ENCODE data around the gene ALDH1L2. TPM values are rescaled to one million over a fixed set of nuclear protein-coding genes. Genes with fewer than 3 reads are reported as not detected.

Gene ALDH1L2
- total RNA-seq = 10 to 100 TPM in 1 of 7 donors, 1 to 10 TPM in 6; 1.6 to 10.4 (median 4.1) TPM
- under 1 TPM; 0.07 to 0.26 (median 0.22) TPM for polyA plus RNA-seq
- long read RNA-seq, donor 1 = 0 reads
- long read RNA-seq, donor 2 = 0 reads

- Histone ChIP-seq H3K27me3 (replicated peaks in 1 of 7) (peaks cover 0 to 27% (median 12%) of the 10 kb centered on the region in 7 donors), H3K9me3 (peaks cover 0 to 6% (median 0%) of the 10 kb centered on the region in 8 donors), H3K4me1 (peaks cover 8 to 19% (median 13%) of the 10 kb centered on the region in 6 donors), H3K36me3 (no peaks in the 10 kb centered on the region), H3K27ac (peak within 1 kb of the TSS in 3 of 8 donors; percentile 7 to 36 (median 28)), H3K4me3 (peak within 1 kb of the TSS; percentile 8 to 71 (median 46))
- 26 to 56% (median 28%) methylated on average over 31 to 75 of the region's 75 CpGs for WGBS, 5 donors
- intact Hi-C loops (cut with DNase I; ENCODE audit: low total_unique reads) = no loop called here
- TF ChIP-seq POLR2AphosphoS5 (IDR thresholded peaks at IDR 0.05) (peak in 2 of 3 donors; percentile 39 to 60), CTCF (IDR thresholded peaks at IDR 0.05 in 8 of 11, conservative IDR thresholded peaks at IDR 0.05 in 3 of 11) (no peak)
- peak; percentile 87 for DNase-seq
Observed at GRCh38 chr12:105084251-105085250, at the start of gene ALDH1L2. ALDH1L2 (minus strand) TSS chr12:105084458; CDS start chr12:105084436, 22 bp downstream.

GRCh38 chr12:105120551-105120950 lies 36.3 kb upstream of the ALDH1L2 start:
- TF ChIP-seq POLR2AphosphoS5 (IDR thresholded peaks at IDR 0.05) = no peak
- TF ChIP-seq POLR2A (IDR thresholded peaks at IDR 0.05) = no peak
- no peak for TF ChIP-seq CTCF (IDR thresholded peaks at IDR 0.05 in 8 of 11, conservative IDR thresholded peaks at IDR 0.05 in 3 of 11)
- H3K27me3 ChIP-seq (replicated peaks in 1 of 7) = no peaks in the 10 kb centered on the region
- H3K4me3 ChIP-seq = no peak overlapping the region
- H3K4me1 ChIP-seq = peaks cover 0 to 12% (median 0%) of the 10 kb centered on the region in 6 donors
- WGBS, 5 donors = 75 to 94% (median 87%) methylated on average over 2 of the region's 2 CpGs
- peaks cover 9 to 100% (median 92%) of the 10 kb centered on the region in 6 donors for H3K36me3 ChIP-seq
- no peak overlapping the region for H3K27ac ChIP-seq
- DNase-seq = no peak
- no peaks in the 10 kb centered on the region for H3K9me3 ChIP-seq
- intact Hi-C loops (cut with DNase I; ENCODE audit: low total_unique reads) = no loop called here

DNA sequence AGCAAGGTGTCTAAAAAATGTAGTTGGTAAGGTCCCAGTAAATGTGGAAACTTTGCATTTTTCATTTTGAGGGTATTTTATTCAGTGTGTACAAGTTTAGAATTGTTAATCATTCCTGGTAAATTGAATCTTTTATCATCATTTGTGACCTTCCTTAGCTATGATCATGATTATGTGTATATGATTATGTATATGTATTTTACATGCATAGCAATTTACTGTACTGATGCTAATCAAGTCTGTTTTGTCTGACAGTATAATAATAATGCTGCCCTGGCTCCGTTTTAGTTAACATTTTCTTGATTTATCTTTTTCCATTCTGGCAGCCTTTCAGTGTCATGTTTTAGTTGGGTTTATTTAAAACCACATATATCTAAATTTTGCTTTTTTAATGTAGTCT lies 32.7 kb upstream of the ALDH1L2 start:
- Histone ChIP-seq H3K36me3 (peaks cover 7 to 100% (median 73%) of the 10 kb centered on the region in 6 donors), H3K4me3 (no peak overlapping the region), H3K9me3 (no peaks in the 10 kb centered on the region), H3K27ac (no peak overlapping the region), H3K4me1 (peaks cover 0 to 46% (median 21%) of the 10 kb centered on the region in 6 donors), H3K27me3 (replicated peaks in 1 of 7) (no peaks in the 10 kb centered on the region)
- no peak for DNase-seq
- 93 to 100% (median 97%) methylated on average over 1 of the region's 1 CpG for WGBS, 5 donors
- TF ChIP-seq POLR2A (IDR thresholded peaks at IDR 0.05) (no peak), CTCF (IDR thresholded peaks at IDR 0.05 in 8 of 11, conservative IDR thresholded peaks at IDR 0.05 in 3 of 11) (no peak), POLR2AphosphoS5 (IDR thresholded peaks at IDR 0.05) (no peak)
- intact Hi-C loops (cut with DNase I; ENCODE audit: low total_unique reads) = no loop called here

GRCh38 chr12:105113094-105113493 lies 28.8 kb upstream of the ALDH1L2 start:
- peaks cover 4 to 72% (median 42%) of the 10 kb centered on the region in 6 donors for H3K36me3 ChIP-seq

More at GRCh38 chr12:105113094-105113493, 28.8 kb upstream of the ALDH1L2 start:
- DNase-seq = no peak
- TF ChIP-seq CTCF (IDR thresholded peaks at IDR 0.05 in 8 of 11, conservative IDR thresholded peaks at IDR 0.05 in 3 of 11) = no peak
- no peak for TF ChIP-seq POLR2AphosphoS5 (IDR thresholded peaks at IDR 0.05)
- no peak for TF ChIP-seq POLR2A (IDR thresholded peaks at IDR 0.05)
- no peak overlapping the region for H3K27ac ChIP-seq
- peaks cover 19 to 82% (median 47%) of the 10 kb centered on the region in 6 donors for H3K4me1 ChIP-seq
- H3K4me3 ChIP-seq = no peak overlapping the region
- H3K9me3 ChIP-seq = no peaks in the 10 kb centered on the region
- intact Hi-C loops (cut with DNase I; ENCODE audit: low total_unique reads) = no loop called here
- 93 to 96% (median 95%) methylated on average over 3 of the region's 3 CpGs for WGBS, 5 donors
- H3K27me3 ChIP-seq (replicated peaks in 1 of 7) = no peaks in the 10 kb centered on the region
